Thyroid gland (tissue), 4 donors: ENCODE results near the gene LCE1F.

Experiments used
- POLR2A ChIP-seq, 2 donors: fragments of 450-650 bp; IDR thresholded peaks; one replicate each; pipeline ENCODE4 v1.6.1; 2017; ENCODE audit warnings: antibody characterized with exemption in 2 of 2, mild to moderate bottlenecking in 2 of 2, moderate library complexity in 1 of 2
- TF ChIP-seq, protein P1 (sequence below), 6 experiments: fragments of 200-600 bp in 3 of 6; fragments of 450-650 bp in 3 of 6; sonication (generic) in 3 of 6; IDR thresholded peaks; one replicate each; pipeline ENCODE4 v1.5.1; 2016 to 2019; ENCODE audit warnings: antibody characterized with exemption in 6 of 6, mild to moderate bottlenecking in 2 of 6, inconsistent platforms in 1 of 6, moderate library complexity in 1 of 6

- TF ChIP-seq, protein P1, sequence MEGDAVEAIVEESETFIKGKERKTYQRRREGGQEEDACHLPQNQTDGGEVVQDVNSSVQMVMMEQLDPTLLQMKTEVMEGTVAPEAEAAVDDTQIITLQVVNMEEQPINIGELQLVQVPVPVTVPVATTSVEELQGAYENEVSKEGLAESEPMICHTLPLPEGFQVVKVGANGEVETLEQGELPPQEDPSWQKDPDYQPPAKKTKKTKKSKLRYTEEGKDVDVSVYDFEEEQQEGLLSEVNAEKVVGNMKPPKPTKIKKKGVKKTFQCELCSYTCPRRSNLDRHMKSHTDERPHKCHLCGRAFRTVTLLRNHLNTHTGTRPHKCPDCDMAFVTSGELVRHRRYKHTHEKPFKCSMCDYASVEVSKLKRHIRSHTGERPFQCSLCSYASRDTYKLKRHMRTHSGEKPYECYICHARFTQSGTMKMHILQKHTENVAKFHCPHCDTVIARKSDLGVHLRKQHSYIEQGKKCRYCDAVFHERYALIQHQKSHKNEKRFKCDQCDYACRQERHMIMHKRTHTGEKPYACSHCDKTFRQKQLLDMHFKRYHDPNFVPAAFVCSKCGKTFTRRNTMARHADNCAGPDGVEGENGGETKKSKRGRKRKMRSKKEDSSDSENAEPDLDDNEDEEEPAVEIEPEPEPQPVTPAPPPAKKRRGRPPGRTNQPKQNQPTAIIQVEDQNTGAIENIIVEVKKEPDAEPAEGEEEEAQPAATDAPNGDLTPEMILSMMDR (IDR thresholded peaks at IDR 0.05), result no peak
- TF ChIP-seq POLR2A (IDR thresholded peaks at IDR 0.05), result no peak
Observed at GRCh38 chr1:152768847-152769533, 6.0 kb upstream of the LCE1F start.
